Activated CD8-positive, alpha-beta memory T cell treated with anti-CD3 and anti-CD28 coated beads, Interleukin-2, amount 50 U/mL, for 24 hours (primary cell): ENCODE data around the gene NELFA.
"Not testable (repeated sequence)": the region's sequence is repeated elsewhere in the genome, so short reads cannot be mapped to it uniquely, and the experiment has no call there.

Experiments
- DNase-seq: peaks from one replicate; pipeline ENCODE4 v3.0.0-alpha.2; 2020; ENCODE audit errors: extremely low read depth

Gene NELFA

GRCh38 chr4:2040391-2041238 lies 31.8 kb upstream of the NELFA start:
- DNase-seq = no peak

DNA sequence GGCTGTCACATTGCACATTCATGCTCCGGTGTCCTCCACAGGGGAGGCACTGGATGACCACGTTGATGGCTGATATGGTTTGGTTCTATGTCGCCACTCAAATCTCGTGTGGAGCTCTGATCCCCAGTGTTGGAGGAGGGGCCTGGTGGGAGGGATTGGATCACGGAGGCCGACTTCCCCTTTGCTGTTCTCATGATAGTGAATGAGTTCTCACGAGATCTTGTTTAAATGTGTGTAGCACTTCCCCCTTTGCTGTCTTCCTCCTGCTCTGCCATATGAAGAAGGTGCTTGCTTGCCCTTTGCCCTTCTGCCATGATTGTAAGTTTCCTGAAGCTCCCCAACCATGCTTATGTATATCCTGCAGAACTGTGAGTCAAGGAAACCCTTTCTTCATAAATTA lies 28.1 kb upstream of the NELFA start:
- DNase-seq = no peak

- no peak for DNase-seq
These were observed 27.6 kb upstream of the NELFA start for GRCh38 chr4:2036327-2036726.

DNA sequence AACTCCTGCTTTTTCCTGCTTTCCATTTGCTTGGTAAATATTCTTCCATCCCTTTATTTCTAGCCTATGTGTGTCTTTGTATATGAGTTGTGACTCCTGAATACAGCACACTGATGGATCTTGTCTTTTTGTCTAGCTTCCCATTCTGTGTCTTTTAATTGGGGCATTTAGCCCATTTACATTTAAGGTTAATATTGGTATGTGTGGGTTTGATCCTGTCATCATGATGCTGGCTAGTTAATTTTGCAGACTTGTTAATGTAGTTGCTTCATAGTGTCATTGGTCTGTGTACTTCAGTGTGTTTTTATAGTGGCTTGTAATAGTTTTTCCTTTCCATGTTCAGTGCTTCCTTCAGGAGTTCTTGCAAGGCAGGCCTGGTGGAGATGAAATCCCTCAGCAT lies 22.4 kb upstream of the NELFA start:
- not testable (repeated sequence) for DNase-seq

- DNase-seq = not testable (repeated sequence)
These were observed 18.3 kb upstream of the NELFA start for GRCh38 chr4:2027120-2027519.

GRCh38 chr4:2025817-2026216 lies 17.0 kb upstream of the NELFA start:
- DNase-seq = no peak

DNA sequence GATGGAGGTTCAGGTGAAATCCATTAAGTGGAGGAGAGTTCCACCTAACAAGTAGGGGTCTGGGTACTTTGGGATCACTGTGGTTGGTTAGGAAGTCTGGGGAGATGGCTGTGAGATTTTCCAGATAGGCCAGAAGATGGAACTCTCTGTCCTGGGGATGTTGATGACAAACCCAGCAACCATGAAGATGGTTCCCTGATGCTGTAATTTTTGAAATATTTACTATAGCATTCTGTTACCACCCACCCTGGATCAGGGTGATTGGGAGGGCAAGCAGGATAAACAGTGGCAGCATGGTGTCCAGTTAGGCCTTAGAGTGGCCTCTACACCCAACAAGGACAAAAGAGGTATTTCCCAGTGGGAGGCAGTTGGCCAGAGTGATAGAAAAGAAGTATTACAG lies 15.9 kb upstream of the NELFA start:
- DNase-seq = no peak

DNA sequence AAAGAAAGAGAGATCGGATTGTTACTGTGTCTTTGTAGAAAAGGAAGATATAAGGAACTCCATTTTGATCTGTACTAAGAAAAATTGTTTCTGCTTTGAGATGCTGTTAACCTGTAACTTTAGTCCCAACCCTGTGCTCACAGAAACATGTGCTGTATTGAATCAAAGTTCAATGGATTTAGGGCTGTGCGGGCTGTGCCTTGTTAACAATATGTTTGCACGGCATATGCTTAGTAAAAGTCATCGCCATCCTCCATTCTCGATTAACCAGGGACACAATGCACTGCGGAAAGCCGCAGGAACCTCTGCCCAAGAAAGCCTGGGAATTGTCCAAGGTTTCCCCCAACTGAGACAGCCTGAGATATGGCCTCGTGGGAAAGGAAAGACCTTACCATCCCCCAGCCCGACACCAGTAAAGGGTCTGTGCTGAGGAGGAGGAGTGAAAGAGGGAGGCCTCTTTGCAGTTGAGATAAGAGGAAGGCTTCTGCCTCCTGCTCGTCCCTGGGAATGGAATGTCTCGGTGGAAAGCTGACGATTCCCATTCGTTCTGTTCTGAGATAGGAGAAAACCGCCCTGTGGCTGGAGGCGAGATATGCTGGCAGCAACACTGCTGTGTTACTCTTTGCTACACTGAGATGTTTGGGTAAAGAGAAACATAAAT lies 12.7 kb upstream of the NELFA start:
- not testable (repeated sequence) for DNase-seq

DNA sequence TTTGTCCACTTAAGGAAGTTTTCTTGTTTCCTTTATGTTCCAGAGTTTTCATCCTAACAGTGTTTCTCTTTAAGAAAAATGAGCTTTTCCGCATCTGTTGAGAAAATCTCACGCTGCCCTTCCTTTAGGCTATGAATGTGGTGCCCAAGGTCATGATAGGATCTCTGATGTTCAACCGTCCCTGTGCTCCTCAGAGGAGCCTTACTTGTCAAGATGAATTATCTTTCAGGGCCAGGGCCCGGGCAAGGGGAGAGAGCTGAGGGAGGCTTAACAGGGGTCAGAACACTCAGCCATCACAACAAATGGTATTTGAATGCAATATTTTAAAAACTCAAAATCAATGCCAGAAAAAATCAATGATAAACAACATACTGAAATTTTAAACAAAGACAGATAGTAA lies 6.2 kb upstream of the NELFA start:
- DNase-seq = no peak

- no peak for DNase-seq
These were observed 2.8 kb upstream of the NELFA start for GRCh38 chr4:2011583-2011982.

DNA sequence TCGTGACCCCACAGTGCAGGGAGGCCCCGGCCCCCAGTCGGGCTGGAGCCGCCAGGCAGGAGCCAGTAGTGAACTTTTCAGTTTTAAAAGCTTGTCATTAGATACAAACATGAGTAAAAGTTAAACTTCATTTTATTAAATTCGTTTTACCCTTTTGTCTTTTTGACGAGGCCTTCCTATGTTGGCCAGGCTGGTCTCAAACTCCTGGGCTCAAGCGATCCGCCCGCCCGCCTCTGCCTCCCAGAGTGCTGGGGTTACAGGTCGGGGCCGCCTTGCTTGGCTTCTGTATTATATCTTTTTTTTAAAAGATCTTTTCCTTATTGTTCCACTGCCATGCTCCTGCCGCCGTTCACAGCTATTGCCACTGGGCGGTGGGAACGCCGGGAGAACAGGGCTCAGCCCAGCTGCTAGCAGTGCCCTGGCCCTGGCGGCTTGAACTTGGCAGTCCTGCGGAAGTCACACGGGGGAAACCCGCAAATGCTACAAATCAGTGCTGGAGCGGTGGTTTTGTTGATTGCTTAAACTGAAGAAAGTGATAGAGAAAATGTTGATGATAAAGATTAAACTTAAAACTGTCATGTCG lies 968 bp upstream of the NELFA start:
- no peak for DNase-seq

GRCh38 chr4:2008671-2008920 lies 178 bp downstream of the NELFA start:
- DNase-seq = no peak

DNA sequence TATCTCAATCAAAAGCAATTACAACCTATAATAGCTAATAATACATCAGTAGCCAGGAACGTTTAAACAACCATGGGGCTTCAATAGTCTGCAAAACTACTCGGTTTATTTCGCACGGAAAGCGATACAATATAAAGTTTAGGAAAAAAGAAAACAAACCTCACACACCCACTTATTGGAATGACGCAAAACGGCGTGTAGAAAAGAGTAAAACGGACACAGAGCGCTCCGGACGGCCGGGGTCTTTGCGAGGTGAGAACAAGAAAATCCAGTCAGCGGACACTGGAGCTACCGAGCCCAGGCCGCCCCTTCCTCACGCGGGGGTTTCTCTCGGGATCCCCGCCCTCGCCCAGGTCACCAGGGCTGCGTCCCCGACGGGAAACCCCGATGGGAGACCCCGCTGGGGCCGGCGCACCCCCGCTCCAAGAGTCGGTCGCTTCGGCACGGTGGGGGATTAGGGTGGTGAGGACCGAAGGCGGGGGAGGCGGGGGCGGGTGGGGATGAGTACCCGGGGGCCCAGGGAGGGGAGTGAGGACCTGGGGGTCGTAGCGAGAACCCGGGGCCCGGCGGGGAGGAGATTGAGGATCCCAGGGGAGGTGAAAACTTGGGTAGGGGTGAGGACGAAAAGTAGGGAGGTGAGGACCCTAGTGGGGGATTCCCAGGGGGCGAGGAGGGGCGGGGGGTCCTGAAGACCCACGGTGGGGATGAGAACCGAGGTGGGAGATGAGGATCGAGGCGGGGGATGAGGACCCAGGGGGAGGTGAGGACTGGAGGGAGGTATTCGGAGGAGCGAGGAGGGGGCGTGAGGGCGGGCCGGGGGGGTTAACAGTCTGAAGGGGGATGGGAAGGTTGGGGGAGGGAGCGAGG lies 737 bp downstream of the NELFA start:
- no peak for DNase-seq

DNA sequence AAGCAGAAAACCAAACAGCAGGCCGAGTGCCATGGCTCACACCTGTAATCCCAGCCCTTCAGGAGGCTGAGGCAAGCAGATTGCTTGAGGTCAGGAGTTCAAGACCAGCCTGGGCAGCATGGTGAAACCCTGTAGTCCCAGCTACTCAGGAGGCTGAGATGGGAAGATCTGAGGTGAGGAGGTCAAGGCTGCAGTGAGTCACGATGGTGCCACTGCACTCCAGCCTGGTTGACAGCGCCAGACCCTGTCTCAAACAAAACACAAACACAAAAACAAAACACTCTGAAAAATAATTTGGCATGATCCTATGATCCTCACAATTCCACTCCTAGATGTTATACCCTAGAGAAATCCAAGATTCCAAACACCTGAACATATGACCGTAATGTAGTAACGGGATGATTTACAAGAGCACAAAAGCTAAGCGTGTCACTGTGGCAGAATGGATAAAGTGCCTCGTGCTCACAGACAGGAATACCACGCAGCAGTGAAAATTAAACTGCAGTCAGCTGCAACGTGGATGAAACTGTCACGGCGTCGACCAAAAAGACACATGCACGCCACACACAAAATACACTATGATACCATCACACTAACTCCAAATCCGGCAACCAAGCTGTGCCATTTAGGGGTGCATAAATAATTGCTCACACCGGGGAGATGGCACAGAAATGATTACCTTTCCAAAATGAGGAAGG lies 1.7 kb downstream of the NELFA start:
- DNase-seq = no peak

DNA sequence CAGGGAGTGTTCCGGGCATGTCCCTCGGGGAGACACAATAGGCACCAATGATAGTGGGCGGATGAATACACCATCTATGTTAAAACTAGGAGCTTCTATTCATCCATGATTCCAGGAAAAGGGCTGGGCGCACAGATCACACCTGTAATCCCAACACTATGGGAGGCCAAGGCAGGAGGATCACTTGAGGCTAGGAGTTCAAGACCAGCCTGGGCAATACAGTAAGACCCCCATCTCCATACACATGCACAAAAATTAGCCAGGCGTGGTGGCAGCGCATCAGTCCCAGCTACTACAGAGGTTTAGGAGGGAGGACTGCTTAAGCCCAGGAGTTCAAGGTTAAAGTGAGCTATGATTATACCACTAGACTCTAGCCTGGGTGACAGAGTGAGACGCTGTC lies 2.4 kb downstream of the NELFA start:
- DNase-seq = no peak

- not testable (repeated sequence) for DNase-seq
These were observed 5.4 kb downstream of the NELFA start for GRCh38 chr4:2003361-2003760.

DNA sequence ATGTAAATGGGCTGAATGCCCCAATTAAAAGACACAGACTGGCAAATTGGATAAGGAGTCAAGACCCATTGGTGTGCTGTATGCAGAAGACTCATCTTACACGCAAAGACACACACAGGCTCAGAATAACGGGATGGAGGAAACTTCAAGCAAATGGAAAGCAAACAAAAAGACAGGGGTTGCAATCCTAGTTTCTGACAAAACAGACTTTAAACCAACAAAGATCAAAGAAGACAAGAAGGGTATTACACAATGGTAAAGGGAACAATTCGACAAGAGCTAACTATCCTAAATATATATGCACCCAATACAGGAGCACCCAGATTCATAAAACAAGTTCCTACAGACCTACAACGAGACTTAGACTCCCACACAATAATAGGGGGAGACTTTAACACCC lies 9.5 kb downstream of the NELFA start:
- not testable (repeated sequence) for DNase-seq

- no peak for DNase-seq
These were observed 10.5 kb downstream of the NELFA start for GRCh38 chr4:1998296-1998695.

DNA sequence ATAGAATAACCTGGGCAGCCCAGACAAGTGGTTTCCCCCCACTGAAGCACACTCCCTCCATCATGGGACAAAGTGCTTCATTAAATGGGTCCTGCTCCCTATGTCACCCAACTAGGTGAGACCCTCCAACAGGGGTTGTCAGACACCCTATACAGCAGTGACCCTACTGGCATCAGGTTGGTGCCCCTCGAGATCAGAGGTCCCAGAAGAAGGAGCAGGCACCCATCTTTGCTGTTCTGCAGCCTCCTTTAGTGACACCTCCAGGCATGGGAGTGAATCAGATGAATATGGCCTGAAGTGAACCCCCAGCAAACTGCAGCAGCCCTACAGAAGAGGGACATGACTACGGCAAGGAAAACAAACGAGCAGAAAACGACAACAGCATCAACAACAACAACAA lies 11.1 kb downstream of the NELFA start:
- DNase-seq = no peak

GRCh38 chr4:1996866-1997611 lies 11.7 kb downstream of the NELFA start:
- no peak for DNase-seq

DNA sequence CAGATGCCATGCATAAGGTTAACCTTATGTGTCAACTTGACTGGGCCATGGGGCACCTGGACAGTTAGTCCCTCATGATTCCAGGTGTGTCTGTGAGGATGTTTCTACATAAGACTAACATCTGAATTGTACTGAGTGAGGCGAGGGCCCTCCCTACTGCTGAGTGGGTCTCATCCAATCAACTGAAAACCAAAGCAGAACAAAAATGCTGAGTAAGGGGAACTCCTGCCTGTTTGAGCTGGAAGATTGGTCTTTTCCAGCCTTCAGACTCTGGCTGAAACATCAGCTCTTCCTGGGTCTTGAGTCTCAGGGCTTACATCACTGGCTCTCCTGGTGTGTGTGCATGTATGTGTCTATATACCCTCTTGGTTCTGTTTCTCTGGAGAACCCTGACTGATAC lies 13.8 kb downstream of the NELFA start:
- no peak for DNase-seq
